GM18519 (cell line): Measurements from ENCODE around the gene SHISA4.
"Not testable (repeated sequence)": the region's sequence is repeated elsewhere in the genome, so short reads cannot be mapped to it uniquely, and the experiment has no call there.

ENCODE experiments used
- ATAC-seq: cut with Tn5 transposase; IDR thresholded peaks from one replicate; pipeline ENCODE4 v1.9.1; 2021; ENCODE audit warnings: mild to moderate bottlenecking, moderate library complexity; ENCODE audit not compliant: unreplicated experiment, low FRiP score

The SHISA4 gene, protein sequence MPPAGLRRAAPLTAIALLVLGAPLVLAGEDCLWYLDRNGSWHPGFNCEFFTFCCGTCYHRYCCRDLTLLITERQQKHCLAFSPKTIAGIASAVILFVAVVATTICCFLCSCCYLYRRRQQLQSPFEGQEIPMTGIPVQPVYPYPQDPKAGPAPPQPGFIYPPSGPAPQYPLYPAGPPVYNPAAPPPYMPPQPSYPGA

DNA sequence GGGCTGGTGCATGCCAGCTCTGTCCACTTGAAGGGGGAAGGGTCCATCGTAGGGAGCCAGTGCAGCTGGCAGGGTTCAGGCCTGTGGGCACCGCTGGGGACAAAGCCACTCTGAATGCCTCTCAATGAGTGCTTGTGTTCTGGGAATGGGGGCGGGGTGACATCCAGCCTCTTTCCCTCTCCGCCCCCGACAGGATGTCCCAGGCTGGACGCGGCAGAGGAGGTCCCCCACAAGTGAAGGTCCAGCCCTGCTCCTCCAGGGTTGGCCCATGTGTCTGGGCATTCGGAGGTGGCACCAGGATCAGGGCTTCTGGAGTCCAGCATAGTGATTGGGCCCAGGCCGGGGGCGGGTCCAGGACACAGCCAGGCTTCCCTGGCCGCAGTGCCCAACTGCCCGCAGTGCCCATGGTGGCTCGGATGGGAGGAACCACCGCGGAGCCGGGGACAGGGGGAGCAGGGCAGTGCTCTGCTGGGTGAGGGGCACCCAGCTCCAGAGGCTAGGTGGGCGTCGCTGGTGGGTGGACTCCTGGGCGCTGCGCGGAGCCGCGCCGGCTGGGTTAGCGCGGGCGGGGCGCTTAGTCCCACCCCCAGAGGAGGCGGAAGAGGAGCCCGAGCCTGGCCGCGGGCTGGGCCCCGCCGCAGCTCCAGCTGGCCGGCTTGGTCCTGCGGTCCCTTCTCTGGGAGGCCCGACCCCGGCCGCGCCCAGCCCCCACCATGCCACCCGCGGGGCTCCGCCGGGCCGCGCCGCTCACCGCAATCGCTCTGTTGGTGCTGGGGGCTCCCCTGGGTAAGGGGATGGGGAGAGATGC is at the start of gene SHISA4:
Gene SHISA4, plus strand, starts transcription at position 617 of the 808 bp plus-strand sequence. Its CDS starts 97 bp downstream, at position 714.
- no peak for ATAC-seq

DNA sequence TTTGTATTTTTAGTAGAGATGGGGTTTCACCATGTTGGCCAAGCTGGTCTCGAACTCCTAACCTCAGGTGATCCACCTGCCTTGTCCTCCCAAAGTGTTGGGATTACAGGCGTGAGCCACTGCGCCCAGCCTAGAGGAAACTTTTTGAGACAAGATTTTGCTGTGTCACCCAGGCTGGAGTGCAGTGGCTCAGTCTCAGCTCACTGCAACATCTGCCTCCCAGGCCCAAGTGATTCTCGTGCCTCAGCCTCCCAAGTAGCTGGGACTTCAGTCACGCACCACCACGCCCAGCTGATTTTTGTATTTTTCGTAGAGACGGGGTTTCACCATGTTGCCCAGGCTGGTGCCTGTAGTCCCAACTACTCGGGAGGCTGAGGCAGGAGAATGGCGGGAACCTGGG is 49.6 kb upstream of the SHISA4 start:
- ATAC-seq, result not testable (repeated sequence)

DNA sequence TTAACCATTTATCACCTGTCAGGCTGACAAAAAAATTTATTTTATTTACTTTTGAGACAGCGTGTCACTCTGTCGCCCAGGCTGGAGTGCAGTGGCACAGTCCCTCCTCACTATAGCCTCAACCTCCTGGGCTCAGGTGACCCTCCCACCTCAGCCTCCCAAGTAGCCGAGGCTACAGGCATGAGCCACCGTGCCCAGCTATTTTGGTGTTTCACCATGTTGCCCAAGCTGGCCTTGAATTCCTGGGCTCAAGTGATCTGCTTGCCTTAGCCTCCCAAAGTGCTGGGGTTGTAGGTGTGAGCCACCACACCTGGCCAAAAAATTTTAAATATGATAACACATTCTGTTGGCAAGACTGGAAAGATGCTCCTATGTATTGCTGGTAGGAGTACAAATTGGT is 48.6 kb upstream of the SHISA4 start:
- no peak for ATAC-seq

DNA sequence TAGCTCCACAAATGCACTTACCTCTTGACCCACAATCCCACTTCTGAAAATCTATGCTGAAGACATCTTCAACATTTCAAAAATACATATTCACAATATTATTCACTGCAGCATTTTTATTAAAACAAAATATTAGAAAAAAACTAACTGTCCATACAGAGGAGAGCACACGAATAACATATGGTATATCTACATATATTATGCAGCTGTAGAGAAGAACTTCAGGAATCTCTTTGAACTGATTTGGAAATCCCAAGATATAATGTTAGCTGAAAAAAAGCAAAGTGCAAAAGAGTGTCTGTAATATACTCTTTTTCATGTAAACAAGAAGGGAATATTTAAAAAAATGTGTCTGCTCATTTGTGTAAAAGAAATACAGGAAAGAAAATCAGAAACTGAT is 48.2 kb upstream of the SHISA4 start:
- no peak for ATAC-seq

DNA sequence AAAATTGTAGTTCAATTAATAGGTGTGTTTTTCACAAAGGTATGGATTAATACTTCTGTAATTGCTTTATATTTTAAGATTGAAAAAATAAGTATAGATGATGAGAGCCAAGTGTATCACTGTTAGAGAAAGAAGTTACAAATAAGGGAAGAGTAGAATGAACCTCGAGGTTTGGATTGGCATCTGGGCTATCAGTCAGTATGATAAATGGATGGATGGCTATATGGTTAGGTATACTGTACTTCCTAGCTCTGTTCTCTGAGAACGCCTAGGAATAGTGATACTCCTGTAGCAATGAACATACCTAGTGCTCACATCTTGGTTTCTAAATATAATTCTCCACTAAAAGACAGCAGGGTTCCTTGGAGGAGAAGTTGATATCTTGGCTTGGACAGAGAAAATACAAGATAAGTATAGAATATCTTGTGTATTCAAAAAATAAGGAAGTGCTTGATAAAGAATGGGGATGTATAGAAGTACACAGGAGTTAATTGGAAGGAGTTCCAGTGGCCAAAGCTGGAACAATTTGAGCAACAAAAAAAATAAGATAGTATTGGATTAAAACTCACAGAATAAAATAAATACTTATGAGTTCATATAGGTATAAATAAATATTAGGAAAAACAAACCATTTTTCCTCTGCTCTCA is 47.3 kb upstream of the SHISA4 start:
- no peak for ATAC-seq

DNA sequence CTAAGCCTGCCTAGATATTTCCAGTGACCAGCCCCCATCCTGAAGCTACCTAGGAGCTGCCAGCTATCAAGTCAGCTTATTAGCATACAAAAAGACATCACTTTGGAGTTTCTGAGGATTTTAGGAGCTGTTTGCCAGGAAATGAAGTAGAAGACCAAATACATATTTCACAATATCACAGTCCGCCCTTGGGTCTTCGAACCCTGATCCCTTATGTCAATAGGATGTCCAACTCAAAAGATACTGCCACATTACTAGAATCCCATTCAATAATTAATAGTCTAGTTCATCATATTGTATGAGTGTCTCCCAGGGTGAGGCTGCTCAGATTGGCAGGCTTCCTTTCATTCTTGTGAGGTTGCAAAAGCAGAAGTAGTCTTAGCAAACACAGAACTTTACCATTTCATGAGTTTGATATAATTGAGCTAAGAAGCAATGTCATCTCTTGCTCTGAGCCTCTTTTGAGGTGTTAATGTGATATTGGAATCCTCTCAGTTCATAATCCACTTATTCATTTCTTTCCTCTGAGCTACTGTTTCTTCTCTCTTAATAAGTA is 46.1 kb upstream of the SHISA4 start:
- ATAC-seq, result no peak

DNA sequence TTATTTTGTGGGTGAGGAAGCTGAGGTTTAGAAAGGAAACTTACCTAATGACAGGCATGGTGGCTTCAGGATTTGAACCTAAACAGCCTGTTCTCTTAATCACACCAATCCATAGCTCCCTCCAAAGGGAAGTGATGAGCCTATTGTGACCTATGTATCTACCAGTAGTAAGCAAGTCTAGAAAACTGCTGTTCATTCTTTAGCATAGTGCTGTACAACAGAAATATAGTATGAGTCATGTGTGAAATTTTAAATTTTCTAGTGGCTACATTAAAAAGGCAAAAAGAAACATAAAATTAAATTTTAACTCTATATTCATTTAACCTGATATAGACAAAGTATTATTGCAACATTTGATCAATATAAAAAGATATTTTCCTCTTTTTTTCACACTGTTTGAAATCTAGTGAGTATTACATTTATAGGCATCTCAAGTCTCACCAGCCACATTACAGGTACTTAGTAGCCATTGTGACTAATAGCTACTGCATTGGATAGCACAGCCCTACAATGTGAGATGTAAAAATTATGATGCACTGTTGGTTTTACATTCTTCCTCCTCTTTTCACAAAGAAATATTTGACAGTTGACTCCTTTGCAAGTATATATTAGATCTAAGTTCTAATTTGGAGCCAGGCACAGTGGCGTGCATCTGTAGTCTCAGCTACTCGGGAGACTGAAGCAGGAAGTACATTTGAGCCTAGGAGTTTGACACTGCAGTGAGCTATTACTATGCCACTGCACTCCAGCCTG is 43.2 kb upstream of the SHISA4 start:
- ATAC-seq, result no peak

DNA sequence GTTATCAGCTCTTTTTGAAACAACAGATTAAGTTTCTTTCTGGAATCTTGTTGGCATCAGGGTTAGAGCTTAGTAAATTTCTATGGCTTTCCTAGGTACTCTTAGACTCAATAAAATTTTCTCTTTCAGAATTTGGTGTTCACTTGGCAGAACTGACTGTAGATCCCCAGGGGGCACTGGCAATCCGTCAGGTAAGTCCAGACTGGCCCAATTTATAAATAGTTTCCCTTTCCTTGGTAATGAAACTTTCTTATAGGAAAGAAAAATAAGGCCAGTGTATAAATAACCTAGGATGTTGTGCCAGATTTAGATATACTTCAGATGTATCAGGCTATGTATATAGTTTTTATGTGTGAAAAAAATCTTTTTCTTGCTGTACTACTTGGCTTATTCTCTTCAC is 41.5 kb upstream of the SHISA4 start:
- no peak for ATAC-seq

DNA sequence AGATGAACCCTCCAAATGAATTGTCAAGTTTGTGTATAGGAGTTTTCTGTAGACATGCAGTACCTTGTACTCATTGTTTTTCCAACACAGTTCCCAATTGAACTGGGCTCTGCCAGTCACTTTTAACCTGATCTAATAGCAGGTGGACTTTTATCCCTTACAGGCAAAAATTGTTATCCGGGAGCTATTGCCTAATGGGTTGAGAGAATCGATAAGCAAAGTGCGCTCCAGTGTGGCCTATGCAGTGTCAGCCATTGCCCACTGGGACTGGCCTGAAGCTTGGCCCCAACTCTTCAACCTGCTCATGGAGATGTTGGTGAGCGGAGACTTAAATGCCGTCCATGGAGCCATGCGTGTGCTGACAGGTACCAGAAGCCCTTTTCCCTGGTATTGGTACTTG is 40.5 kb upstream of the SHISA4 start:
- ATAC-seq, result no peak

DNA sequence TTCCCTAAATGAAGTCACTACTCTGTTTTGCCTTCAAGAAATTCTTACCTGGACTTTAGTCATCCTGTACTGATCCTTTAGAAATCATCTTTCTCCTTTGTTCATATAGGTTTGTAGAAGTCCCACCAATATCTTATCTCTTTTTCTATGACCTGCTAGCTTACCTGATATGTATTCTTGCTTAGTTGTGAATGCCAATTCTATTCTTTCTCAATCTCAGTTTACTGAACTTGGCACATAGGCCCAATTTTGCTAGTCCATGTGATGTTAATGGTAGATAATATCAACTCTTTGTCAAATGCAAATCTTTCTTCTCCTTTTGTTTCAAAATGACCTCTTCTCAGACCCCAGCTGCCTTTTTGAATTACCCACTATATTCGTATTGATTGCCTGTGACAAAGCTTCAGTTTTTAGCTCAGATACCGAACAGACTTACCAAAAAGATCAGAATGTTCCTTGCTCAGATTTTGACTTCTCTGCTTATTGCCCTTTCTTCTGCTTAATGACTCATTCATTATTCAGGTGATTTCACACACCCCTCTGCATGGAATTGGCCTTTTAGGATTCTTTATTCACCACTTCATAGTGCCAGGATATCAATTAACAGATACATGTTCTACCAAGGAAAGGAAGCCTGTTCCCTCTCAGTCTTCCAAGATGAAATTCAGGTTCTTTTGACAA is 39.2 kb upstream of the SHISA4 start:
- ATAC-seq, result no peak

DNA sequence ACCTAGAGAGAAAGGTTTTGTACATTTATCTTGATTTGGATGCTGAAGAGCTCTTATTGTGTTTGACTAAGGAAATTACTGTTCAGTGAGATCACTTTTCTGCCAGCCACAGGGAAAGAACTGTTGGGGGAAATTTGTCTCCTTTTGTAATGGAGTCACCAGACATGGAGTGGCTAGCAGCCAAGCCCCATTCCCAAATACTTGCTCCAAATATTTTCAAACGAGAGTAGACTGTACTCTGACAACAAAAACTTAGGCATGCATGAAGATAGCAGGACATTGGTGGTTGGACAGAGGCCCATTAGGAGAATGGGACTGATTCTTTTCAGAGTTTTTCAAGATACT is 38.7 kb upstream of the SHISA4 start:
- ATAC-seq, result no peak

DNA sequence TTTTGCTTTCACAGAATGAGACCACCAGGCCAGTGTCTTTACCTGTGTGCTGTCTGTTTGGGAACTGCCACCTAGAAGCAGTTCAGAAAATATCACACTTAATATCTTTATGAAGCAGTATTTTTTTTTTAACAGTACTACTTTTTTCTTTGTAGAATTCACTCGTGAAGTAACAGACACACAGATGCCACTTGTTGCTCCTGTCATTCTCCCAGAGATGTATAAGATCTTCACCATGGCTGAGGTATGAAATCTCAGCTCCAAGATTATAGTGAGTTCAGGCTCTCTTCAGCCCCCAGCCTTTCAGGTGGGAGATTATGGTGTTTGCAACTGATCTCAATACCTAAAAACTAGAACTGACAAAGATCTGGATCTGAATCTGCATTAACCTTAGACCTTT is 36.7 kb upstream of the SHISA4 start:
- ATAC-seq, result no peak

DNA sequence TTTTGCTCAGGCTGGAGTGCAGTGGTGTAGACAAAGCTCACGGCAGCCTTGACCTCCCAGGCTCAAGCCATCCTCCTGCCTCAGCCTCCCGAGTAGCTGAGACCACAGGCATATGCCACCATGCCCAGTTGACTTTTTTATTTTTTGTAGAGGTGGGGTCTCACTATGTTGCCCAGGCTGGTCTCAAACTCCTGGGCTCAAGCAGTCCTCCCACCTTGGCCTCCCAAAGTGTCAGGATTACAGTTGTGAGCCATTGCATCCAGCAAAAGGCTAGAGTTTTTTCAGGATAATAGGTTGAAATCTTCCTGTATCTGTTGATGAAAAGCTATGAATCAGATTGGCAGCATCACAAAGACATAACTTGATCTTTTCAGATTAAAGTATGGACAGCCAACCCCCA is 32.0 kb upstream of the SHISA4 start:
- ATAC-seq, result not testable (repeated sequence)

DNA sequence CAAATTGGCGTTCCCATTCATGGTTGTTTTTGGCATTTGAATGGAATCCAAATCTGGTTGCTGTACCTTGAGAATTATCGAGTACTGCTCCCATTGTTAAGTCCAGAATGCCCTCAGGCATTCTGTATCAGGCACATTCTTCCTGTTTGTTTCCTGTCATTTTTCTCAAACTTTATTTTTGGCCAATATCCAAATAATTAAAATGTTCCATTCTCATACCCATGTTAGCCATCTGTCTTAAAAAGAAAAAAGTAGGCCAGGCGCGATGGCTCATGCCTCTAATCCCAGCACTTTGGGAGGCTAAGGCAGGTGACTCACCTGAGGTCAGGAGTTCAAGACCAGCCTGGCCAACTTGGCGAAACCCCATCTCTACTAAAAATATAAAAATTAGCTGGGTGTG is 29.3 kb upstream of the SHISA4 start:
- ATAC-seq, result no peak

DNA sequence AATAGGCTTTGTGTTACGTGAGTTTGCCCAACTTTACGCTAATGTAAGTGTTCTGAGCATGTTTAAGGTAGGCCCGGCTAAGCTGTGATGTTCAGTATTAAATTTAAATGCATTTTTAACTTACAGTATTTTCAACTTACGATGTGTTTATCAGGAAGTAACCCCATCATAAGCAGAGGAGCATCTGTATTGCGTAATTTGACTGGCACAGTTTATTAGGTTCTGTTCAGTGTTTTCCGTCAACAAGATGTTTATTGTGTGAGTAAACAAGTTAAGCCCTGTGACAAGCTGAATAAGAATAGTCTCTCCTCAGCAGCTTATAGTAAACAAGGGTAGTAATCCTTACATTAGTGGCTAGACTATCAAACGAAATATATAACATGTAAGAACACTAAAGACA is 27.2 kb upstream of the SHISA4 start:
- no peak for ATAC-seq

DNA sequence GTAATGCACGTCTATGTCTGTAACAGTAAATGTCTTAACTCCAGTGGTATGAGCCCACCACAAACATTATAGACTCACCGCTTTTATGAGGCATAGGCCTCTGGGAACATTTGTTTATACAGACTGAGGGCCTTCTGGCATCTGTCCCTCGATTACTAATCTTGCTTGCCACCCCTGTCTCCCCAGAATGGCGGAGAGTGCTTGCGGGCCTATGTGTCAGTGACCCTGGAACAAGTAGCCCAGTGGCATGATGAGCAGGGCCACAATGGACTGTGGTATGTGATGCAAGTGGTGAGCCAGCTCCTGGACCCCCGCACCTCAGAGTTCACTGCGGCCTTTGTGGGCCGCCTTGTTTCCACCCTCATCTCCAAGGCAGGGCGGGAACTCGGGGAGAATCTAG is 18.3 kb upstream of the SHISA4 start:
- ATAC-seq, result no peak

DNA sequence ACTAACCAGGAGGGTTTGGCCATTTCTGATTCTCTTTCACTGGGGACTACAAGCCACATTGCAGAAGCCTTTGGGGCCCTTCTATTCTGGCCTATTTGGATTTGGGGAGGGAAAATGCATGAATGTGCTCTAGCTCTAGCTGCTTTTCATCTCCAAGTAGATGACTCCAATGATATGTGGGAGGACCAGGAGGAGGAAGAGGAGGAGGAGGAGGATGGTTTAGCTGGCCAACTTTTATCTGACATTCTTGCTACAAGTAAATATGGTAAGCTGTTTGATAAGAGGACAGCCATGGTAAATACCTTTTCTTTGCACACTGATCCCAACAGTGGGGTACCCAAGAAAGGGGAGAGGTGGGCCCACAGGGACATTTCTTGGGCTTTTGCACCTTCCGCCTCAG is 14.0 kb upstream of the SHISA4 start:
- no peak for ATAC-seq

DNA sequence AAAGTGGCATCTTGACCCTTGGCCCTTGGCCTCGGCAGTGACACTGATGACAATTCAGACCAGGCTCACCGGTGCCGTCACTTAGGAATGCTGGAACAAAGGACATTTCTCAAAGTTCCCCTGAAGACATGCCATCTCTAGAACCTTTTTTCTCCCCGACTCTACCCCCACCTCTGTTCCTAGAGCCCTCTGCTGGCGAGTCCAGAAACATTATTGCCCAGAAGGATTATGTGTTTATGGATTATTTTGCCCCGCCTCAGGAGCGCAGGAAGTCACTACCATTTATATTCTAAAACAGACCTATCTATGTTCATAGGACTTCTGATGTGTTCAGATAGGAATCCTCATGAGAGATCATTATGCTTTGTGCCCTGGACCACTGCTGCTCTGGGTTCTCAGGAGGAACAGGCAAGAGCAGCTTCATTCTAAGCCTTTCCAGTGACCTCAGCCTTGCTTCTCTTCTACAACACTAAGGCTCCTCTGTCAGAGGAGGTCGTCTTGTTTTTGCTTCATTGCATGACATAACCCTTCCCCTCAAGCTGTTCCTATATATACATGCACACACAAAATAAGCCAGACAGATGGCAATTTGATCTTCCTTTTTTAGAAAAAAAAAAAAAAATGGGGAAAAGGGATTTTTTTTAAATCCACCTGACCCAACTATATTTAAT is 12.4 kb upstream of the SHISA4 start:
- no peak for ATAC-seq

DNA sequence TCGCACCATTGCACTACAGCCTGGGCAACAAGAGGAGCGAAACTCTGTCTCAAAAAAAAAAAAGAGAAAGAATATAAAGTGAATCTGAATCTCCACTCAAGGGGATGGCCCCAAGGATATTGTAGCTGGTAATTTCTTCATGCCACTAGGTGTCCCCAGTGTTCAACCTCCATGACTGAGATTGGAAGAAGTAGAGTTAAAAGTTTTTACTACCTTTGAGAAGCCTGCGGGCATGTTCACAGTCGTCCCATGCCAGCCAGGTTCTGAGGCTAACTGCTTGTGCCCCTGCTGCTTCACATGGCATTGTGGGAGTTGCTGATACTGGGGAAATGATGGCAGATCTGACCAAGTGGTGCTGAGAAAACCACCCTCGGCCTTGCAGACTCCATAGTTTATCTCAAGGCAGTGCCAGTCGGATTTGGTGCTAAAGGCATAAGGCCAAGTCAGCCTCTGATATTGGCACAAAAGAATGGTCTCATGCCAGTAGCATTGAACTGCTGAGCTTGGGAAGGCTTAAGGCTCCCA is 10.8 kb upstream of the SHISA4 start:
- no peak for ATAC-seq
